ENCODE measurements around the gene QRFP.
"Not testable (repeated sequence)": the region's sequence is repeated elsewhere in the genome, so short reads cannot be mapped to it uniquely, and the experiment has no call there.

The QRFP gene

DNA sequence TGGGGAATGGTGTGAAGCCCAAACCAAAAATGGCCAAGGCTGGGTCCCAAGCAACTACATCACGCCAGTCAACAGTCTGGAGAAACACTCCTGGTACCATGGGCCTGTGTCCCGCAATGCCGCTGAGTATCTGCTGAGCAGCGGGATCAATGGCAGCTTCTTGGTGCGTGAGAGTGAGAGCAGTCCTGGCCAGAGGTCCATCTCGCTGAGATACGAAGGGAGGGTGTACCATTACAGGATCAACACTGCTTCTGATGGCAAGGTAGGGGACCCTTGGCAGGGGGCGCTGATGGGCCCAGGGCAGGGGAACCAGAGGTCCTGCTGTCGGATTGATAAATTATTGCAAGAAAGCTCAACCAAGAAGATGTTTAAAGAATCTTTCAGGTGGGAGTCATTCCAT lies 41.8 kb downstream of the QRFP start:
- Histone ChIP-seq H3K4me3 (no peak overlapping the region), H3K27me3 (no peaks in the 10 kb centered on the region), H3K36me3 (peaks cover 52 to 97% (median 73%) of the 10 kb centered on the region in 11 experiments), H3K27ac (no peak overlapping the region), H3K4me2 (no peak overlapping the region), H3K9me3 (replicated peaks in 1 of 11) (no peaks in the 10 kb centered on the region), H4K20me1 (peaks cover 72 to 100% (median 94%) of the 10 kb centered on the region in 11 experiments), H3K4me1 (peaks cover 0 to 27% (median 18%) of the 10 kb centered on the region in 10 experiments; a peak in 15 of 20 replicates), H3K9ac (no peak overlapping the region)
- no peak for TF ChIP-seq Cebpa-rat (IDR thresholded peaks at IDR 0.05)

GRCh38 chr9:130854092-130854491 lies 42.5 kb downstream of the QRFP start:
- no peaks in the 10 kb centered on the region for H3K9me3 ChIP-seq (replicated peaks in 1 of 11)
- H3K27me3 ChIP-seq: no peaks in the 10 kb centered on the region
- TF ChIP-seq Cebpa-rat (IDR thresholded peaks at IDR 0.05): no peak
- H3K36me3 ChIP-seq: peaks cover 51 to 97% (median 67%) of the 10 kb centered on the region in 11 experiments
- H3K27ac ChIP-seq: no peak overlapping the region
- H4K20me1 ChIP-seq: peaks cover 77 to 100% (median 94%) of the 10 kb centered on the region in 11 experiments
- no peak overlapping the region for H3K4me3 ChIP-seq
- peaks cover 0 to 23% (median 16%) of the 10 kb centered on the region in 10 experiments; a peak in 15 of 20 replicates for H3K4me1 ChIP-seq
- H3K9ac ChIP-seq: no peak overlapping the region
- no peak overlapping the region for H3K4me2 ChIP-seq

DNA sequence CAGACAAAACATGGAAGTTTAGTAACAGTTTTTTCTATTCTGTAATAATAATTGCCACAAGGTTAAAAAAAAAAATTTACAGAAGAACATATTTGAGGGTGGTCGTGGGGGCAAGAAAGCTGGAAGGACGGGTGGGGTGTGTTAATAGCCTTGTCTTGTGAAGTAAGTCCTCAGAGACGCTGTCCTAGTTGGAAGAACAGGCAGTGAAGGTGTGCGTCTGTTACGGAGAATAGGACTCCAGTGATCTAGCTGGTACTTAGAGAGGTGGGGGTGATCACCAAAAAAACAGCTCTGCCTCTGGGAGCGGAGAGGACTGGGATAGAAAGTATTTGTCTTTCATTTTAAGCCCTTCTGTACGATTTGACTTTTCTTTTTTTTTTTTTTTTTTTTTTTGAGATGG lies 43.8 kb downstream of the QRFP start:
- no peaks in the 10 kb centered on the region for H3K9me3 ChIP-seq (replicated peaks in 1 of 11)
- H4K20me1 ChIP-seq: peaks cover 77 to 100% (median 94%) of the 10 kb centered on the region in 11 experiments
- H3K4me1 ChIP-seq: peaks cover 3 to 15% (median 6%) of the 10 kb centered on the region in 10 experiments; a peak in 19 of 20 replicates
- H3K4me3 ChIP-seq: no peak overlapping the region
- H3K4me2 ChIP-seq: no peak overlapping the region
- H3K36me3 ChIP-seq: peaks cover 38 to 95% (median 64%) of the 10 kb centered on the region in 11 experiments
- H3K27ac ChIP-seq: no peak overlapping the region
- no peak for TF ChIP-seq Cebpa-rat (IDR thresholded peaks at IDR 0.05)
- H3K27me3 ChIP-seq: no peaks in the 10 kb centered on the region
- no peak overlapping the region for H3K9ac ChIP-seq

DNA sequence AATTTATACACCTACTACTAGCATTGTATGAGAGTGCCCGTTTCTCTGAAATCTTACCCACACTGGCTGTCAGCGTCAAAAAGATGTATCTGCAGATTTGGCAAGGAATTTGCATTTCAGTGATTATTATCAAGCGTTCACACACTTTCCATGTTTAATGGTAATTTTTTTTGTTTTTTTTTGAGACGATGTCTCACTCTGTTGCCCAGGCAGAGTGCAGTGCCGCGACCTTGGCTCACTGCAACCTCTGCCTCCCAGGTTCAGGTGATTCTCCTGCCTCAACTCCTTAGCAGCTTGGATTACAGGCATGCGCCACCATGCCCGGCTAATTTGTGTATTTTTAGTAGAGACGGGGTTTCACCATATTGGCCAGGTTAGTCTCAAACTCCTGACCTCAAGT lies 47.3 kb downstream of the QRFP start:
- Histone ChIP-seq H4K20me1 (peaks cover 87 to 100% (median 98%) of the 10 kb centered on the region in 11 experiments), H3K4me2 (no peak overlapping the region), H3K36me3 (peaks cover 6 to 85% (median 44%) of the 10 kb centered on the region in 11 experiments), H3K4me1 (peaks cover 11 to 33% (median 25%) of the 10 kb centered on the region in 10 experiments; a peak in 19 of 20 replicates), H3K4me3 (no peak overlapping the region), H3K9me3 (replicated peaks in 1 of 11) (no peaks in the 10 kb centered on the region), H3K27me3 (no peaks in the 10 kb centered on the region), H3K9ac (no peak overlapping the region), H3K27ac (no peak overlapping the region)
- no peak for TF ChIP-seq Cebpa-rat (IDR thresholded peaks at IDR 0.05)

DNA sequence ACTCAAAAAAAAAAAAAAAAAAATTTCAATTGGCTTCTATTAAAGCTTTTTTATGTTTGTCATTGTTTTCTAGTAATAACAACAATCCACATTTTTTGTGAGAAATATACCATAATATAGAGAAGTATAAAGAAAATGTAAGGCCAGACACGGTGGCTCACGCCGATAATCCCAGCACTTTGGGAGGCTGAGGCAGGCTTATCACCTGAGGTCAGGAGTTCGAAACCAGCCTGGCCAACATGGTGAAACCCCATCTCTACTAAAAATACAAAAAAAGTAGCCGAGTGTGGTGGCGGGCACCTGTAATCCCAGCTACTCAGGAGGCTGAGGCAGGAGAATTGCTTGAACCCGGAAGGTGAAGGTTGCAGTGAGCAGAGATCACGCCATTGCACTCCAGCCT lies 48.1 kb downstream of the QRFP start:
- H3K4me2 ChIP-seq; H3K9me3 ChIP-seq (replicated peaks in 1 of 11); H3K27me3 ChIP-seq; H3K4me3 ChIP-seq; H3K27ac ChIP-seq; H3K9ac ChIP-seq: not testable (repeated sequence)
- Histone ChIP-seq H3K36me3 (peaks cover 0 to 77% (median 36%) of the 10 kb centered on the region in 11 experiments; a peak in 17 of 22 replicates), H3K4me1 (peaks cover 17 to 41% (median 33%) of the 10 kb centered on the region in 10 experiments; a peak in 19 of 20 replicates), H4K20me1 (peaks cover 91 to 100% (median 100%) of the 10 kb centered on the region in 11 experiments)

- Histone ChIP-seq H3K27me3 (no peaks in the 10 kb centered on the region), H3K4me3 (no peak overlapping the region), H3K9ac (peak overlapping the region in 1 of 11 experiments; percentile 3; a peak in 1 of 22 replicates), H3K4me1 (peaks cover 22 to 51% (median 38%) of the 10 kb centered on the region in 10 experiments), H4K20me1 (peaks cover 93 to 100% (median 100%) of the 10 kb centered on the region in 11 experiments), H3K9me3 (replicated peaks in 1 of 11) (no peaks in the 10 kb centered on the region), H3K4me2 (peak overlapping the region in 8 of 11 experiments; percentile 4 to 50 (median 20); a peak in 10 of 22 replicates), H3K36me3 (peaks cover 0 to 79% (median 33%) of the 10 kb centered on the region in 11 experiments; a peak in 16 of 22 replicates), H3K27ac (no peak overlapping the region)
- no peak for TF ChIP-seq Cebpa-rat (IDR thresholded peaks at IDR 0.05)
These were observed 49.0 kb downstream of the QRFP start for GRCh38 chr9:130847306-130848217.

DNA sequence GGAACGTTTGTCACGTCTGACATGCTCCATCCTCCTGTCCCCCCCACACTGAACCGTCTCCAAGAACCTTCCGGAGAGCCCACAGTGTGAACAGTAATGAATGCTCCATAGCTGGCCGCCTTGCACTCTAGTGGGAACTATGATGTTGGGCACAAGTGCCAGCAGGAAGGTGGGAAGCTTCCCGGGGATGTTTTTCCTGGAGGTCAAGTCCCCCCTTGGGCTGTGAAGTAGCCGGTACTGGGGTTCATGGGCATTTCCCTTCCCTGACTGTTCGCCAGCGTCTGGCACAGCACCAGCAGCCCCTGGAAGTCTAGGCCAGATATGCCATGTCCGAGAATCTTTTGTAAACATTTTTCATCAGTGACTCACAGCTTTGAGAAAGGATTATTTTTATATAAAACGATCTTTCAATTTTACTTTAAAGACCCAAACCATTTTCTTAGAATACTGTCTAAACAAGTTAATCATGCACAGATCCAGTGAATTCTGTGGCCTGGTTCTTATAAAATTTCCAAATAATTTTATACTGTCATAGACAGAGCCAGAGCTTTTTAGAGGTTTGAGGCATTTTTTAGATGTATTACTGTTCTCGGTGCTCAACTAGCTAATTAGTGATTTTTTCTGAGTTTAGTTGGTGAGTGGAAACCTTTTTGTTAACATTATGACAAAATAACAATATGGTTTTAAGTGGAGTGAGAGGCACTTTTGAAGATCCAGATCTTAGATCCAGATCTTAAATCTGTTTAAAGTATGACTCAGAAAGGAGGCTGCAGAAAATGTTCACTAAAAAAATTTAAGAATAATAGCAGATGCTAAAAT lies 49.9 kb downstream of the QRFP start:
- Histone ChIP-seq H3K36me3 (peaks cover 0 to 74% (median 28%) of the 10 kb centered on the region in 11 experiments; a peak in 15 of 22 replicates), H3K4me1 (peaks cover 22 to 55% (median 38%) of the 10 kb centered on the region in 10 experiments), H3K4me3 (no peak overlapping the region), H3K27me3 (no peaks in the 10 kb centered on the region), H3K4me2 (peak overlapping the region in 3 of 11 experiments; percentile 21 to 32 (median 28); a peak in 1 of 22 replicates), H3K9me3 (replicated peaks in 1 of 11) (no peaks in the 10 kb centered on the region), H3K27ac (no peak overlapping the region), H3K9ac (peak overlapping the region in 1 of 11 experiments; percentile 3; a peak in 3 of 22 replicates), H4K20me1 (peaks cover 93 to 100% (median 100%) of the 10 kb centered on the region in 11 experiments)
- TF ChIP-seq Cebpa-rat (IDR thresholded peaks at IDR 0.05): no peak

DNA sequence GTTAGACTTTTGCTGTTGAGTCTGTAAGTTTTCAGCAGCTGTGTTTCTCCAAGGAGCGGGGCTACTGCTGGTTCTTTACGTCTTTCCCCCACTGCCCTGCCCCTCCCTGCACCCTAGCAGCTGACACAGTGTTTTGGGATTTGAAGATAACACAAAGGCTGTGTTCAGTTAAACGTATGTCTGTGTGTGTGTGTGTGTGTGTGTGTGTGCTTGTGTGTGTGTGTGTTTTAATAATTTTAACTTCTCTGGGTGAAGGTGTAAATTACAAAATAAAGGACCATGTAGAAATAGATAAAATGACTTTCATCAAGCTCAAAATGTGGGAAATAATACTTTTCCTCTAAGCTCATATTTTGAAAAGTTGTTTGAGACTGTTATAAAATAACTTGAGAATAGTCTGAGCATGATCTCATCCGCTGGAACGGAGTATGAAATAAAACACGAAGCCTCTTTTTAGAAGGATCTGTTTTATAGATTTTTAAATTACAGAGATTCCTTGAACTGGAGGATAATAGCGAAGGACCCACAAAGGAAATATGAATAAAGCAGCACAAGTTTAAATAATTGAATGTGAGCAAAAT lies 50.6 kb downstream of the QRFP start:
- H3K27me3 ChIP-seq: no peaks in the 10 kb centered on the region
- peak overlapping the region in 2 of 11 experiments; percentile 16 to 51; a peak in 1 of 22 replicates for H3K4me2 ChIP-seq
- H3K27ac ChIP-seq: no peak overlapping the region
- H3K9me3 ChIP-seq (replicated peaks in 1 of 11): no peaks in the 10 kb centered on the region
- H3K36me3 ChIP-seq: peaks cover 0 to 68% (median 28%) of the 10 kb centered on the region in 11 experiments; a peak in 15 of 22 replicates
- peaks cover 22 to 55% (median 38%) of the 10 kb centered on the region in 10 experiments for H3K4me1 ChIP-seq
- peaks cover 95 to 100% (median 99%) of the 10 kb centered on the region in 11 experiments for H4K20me1 ChIP-seq
- H3K9ac ChIP-seq: no peak overlapping the region
- no peak for TF ChIP-seq Cebpa-rat (IDR thresholded peaks at IDR 0.05)
- no peak overlapping the region for H3K4me3 ChIP-seq
